Activated CD8-positive, alpha-beta memory T cell treated with anti-CD3 and anti-CD28 coated beads, Interleukin-2, amount 50 U/mL, for 4 hours (primary cell): Measurements from ENCODE around the gene C9orf50.
A peak's percentile ranks its signal among the peaks of the same experiment; 100 is the strongest.
"Not testable (repeated sequence)": the region's sequence is repeated elsewhere in the genome, so short reads cannot be mapped to it uniquely, and the experiment has no call there.

ENCODE experiments used
- DNase-seq: peaks from one replicate; pipeline ENCODE4 v3.0.0-alpha.2; 2020

The C9orf50 gene

GRCh38 chr9:129609486-129610212 is 11.3 kb downstream of the C9orf50 start:
- DNase-seq = peak; percentile 66

GRCh38 chr9:129608561-129609481 is 12.1 kb downstream of the C9orf50 start:
- no peak for DNase-seq

GRCh38 chr9:129607027-129607387 is 13.9 kb downstream of the C9orf50 start:
- DNase-seq = no peak

GRCh38 chr9:129606161-129607026 is 14.5 kb downstream of the C9orf50 start:
- DNase-seq = no peak

- no peak for DNase-seq
Observed at GRCh38 chr9:129604766-129605163, 16.1 kb downstream of the C9orf50 start.

- DNase-seq = no peak
Observed at GRCh38 chr9:129604056-129604765, 16.7 kb downstream of the C9orf50 start.

- DNase-seq = no peak
Observed at GRCh38 chr9:129602598-129603415, 18.1 kb downstream of the C9orf50 start.

- no peak for DNase-seq
Observed at GRCh38 chr9:129601082-129601674, 19.7 kb downstream of the C9orf50 start.

- no peak for DNase-seq
Observed at GRCh38 chr9:129598089-129598596, 22.8 kb downstream of the C9orf50 start.

- no peak for DNase-seq
Observed at GRCh38 chr9:129597355-129598088, 23.4 kb downstream of the C9orf50 start.

- DNase-seq = no peak
Observed at GRCh38 chr9:129596541-129597331, 24.2 kb downstream of the C9orf50 start.

GRCh38 chr9:129595903-129596540 is 24.9 kb downstream of the C9orf50 start:
- DNase-seq = no peak

GRCh38 chr9:129595311-129595741 is 25.6 kb downstream of the C9orf50 start:
- no peak for DNase-seq

GRCh38 chr9:129594632-129595031 is 26.3 kb downstream of the C9orf50 start:
- DNase-seq = no peak

GRCh38 chr9:129592790-129593189 is 28.1 kb downstream of the C9orf50 start:
- DNase-seq = not testable (repeated sequence)

- no peak for DNase-seq
Observed at GRCh38 chr9:129591916-129592315, 29.0 kb downstream of the C9orf50 start.

- no peak for DNase-seq
Observed at GRCh38 chr9:129590466-129590865, 30.4 kb downstream of the C9orf50 start.

- no peak for DNase-seq
Observed at GRCh38 chr9:129587487-129588262, 33.2 kb downstream of the C9orf50 start.
